T-helper 2 cell treated with Interferon-gamma antibody and Interleukin-4, amounts not matched to agents 5 μg/mL and 100 μg/mL, for 36 hours (primary cell): ENCODE measurements around the gene BRIP1.

Source experiments
- DNase-seq: peaks from one replicate; pipeline ENCODE4 v3.0.0; 2021; ENCODE audit warnings: low spot score
- H3K27ac Mint-ChIP-seq: one replicate; pipeline ENCODE4 v1.8.0; 2021; ENCODE audit warnings: mild to moderate bottlenecking, mixed read lengths
- H3K27me3 Mint-ChIP-seq: one replicate; pipeline ENCODE4 v1.8.0; 2021; ENCODE audit warnings: low read depth, mixed read lengths
- H3K36me3 Mint-ChIP-seq: one replicate; pipeline ENCODE4 v1.8.0; 2021; ENCODE audit warnings: low read depth, mixed read lengths
- H3K4me1 Mint-ChIP-seq: one replicate; pipeline ENCODE4 v1.8.0; 2021; ENCODE audit warnings: low read depth, mixed read lengths
- H3K4me3 Mint-ChIP-seq: one replicate; pipeline ENCODE4 v1.8.0; 2022; ENCODE audit warnings: mild to moderate bottlenecking, moderate library complexity, mixed read lengths
- H3K9me3 Mint-ChIP-seq: one replicate; pipeline ENCODE4 v1.8.0; 2021; ENCODE audit warnings: mixed read lengths

The BRIP1 gene

GRCh38 chr17:61641715-61642114, 221.6 kb downstream of the BRIP1 start:
- no peaks in the 10 kb centered on the region for H3K9me3 Mint-ChIP-seq
- no peak overlapping the region for H3K4me3 Mint-ChIP-seq
- peaks cover 46% of the 10 kb centered on the region for H3K27me3 Mint-ChIP-seq
- no peaks in the 10 kb centered on the region for H3K4me1 Mint-ChIP-seq
- no peak for DNase-seq
- H3K36me3 Mint-ChIP-seq = no peaks in the 10 kb centered on the region
- no peak overlapping the region for H3K27ac Mint-ChIP-seq

GRCh38 chr17:61641084-61641483, 222.2 kb downstream of the BRIP1 start:
- Mint-ChIP-seq H3K4me3 (no peak overlapping the region), H3K36me3 (no peaks in the 10 kb centered on the region)

GRCh38 chr17:61639818-61640217, 223.5 kb downstream of the BRIP1 start:
- DNase-seq = no peak
- Mint-ChIP-seq H3K9me3 (no peaks in the 10 kb centered on the region), H3K27me3 (peaks cover 53% of the 10 kb centered on the region), H3K36me3 (no peaks in the 10 kb centered on the region), H3K4me3 (no peak overlapping the region), H3K4me1 (peaks cover 2% of the 10 kb centered on the region), H3K27ac (no peak overlapping the region)

More at GRCh38 chr17:61641084-61641483, 222.2 kb downstream of the BRIP1 start:
- DNase-seq = no peak
- Mint-ChIP-seq H3K27ac (no peak overlapping the region), H3K9me3 (no peaks in the 10 kb centered on the region), H3K4me1 (peaks cover 1% of the 10 kb centered on the region), H3K27me3 (peaks cover 50% of the 10 kb centered on the region)

- H3K36me3 Mint-ChIP-seq = no peaks in the 10 kb centered on the region
- peaks cover 64% of the 10 kb centered on the region for H3K27me3 Mint-ChIP-seq
- H3K9me3 Mint-ChIP-seq = no peaks in the 10 kb centered on the region
- no peak for DNase-seq
- H3K27ac Mint-ChIP-seq = no peak overlapping the region
- H3K4me3 Mint-ChIP-seq = no peak overlapping the region
- peaks cover 2% of the 10 kb centered on the region for H3K4me1 Mint-ChIP-seq
Measured at GRCh38 chr17:61638087-61638486, 225.2 kb downstream of the BRIP1 start.

- no peak overlapping the region for H3K4me3 Mint-ChIP-seq
- no peaks in the 10 kb centered on the region for H3K36me3 Mint-ChIP-seq
- H3K9me3 Mint-ChIP-seq = no peaks in the 10 kb centered on the region
- H3K27ac Mint-ChIP-seq = no peak overlapping the region
- peak; percentile 21 for DNase-seq
- peaks cover 76% of the 10 kb centered on the region for H3K27me3 Mint-ChIP-seq
- H3K4me1 Mint-ChIP-seq = peaks cover 2% of the 10 kb centered on the region
Measured at GRCh38 chr17:61635913-61636432, 227.4 kb downstream of the BRIP1 start.

GRCh38 chr17:61634942-61635538, 228.3 kb downstream of the BRIP1 start:
- no peak for DNase-seq
- Mint-ChIP-seq H3K9me3 (no peaks in the 10 kb centered on the region), H3K27ac (no peak overlapping the region), H3K36me3 (no peaks in the 10 kb centered on the region), H3K4me1 (peaks cover 2% of the 10 kb centered on the region), H3K4me3 (no peak overlapping the region), H3K27me3 (peaks cover 80% of the 10 kb centered on the region)

GRCh38 chr17:61634011-61634539, 229.3 kb downstream of the BRIP1 start:
- Mint-ChIP-seq H3K36me3 (no peaks in the 10 kb centered on the region), H3K27me3 (peaks cover 73% of the 10 kb centered on the region), H3K4me3 (no peak overlapping the region), H3K9me3 (no peaks in the 10 kb centered on the region), H3K4me1 (peaks cover 2% of the 10 kb centered on the region), H3K27ac (no peak overlapping the region)
- DNase-seq = no peak

GRCh38 chr17:61632826-61633225, 230.5 kb downstream of the BRIP1 start:
- no peak for DNase-seq
- Mint-ChIP-seq H3K4me3 (no peak overlapping the region), H3K27ac (no peak overlapping the region), H3K27me3 (peaks cover 60% of the 10 kb centered on the region), H3K9me3 (no peaks in the 10 kb centered on the region), H3K4me1 (peaks cover 2% of the 10 kb centered on the region), H3K36me3 (no peaks in the 10 kb centered on the region)

GRCh38 chr17:61631800-61632199, 231.5 kb downstream of the BRIP1 start:
- Mint-ChIP-seq H3K9me3 (no peaks in the 10 kb centered on the region), H3K27ac (no peak overlapping the region), H3K4me3 (no peak overlapping the region), H3K4me1 (peaks cover 2% of the 10 kb centered on the region), H3K27me3 (peaks cover 58% of the 10 kb centered on the region), H3K36me3 (no peaks in the 10 kb centered on the region)
- DNase-seq = no peak
